ENCODE results near the gene PRM3.

Gene PRM3

DNA sequence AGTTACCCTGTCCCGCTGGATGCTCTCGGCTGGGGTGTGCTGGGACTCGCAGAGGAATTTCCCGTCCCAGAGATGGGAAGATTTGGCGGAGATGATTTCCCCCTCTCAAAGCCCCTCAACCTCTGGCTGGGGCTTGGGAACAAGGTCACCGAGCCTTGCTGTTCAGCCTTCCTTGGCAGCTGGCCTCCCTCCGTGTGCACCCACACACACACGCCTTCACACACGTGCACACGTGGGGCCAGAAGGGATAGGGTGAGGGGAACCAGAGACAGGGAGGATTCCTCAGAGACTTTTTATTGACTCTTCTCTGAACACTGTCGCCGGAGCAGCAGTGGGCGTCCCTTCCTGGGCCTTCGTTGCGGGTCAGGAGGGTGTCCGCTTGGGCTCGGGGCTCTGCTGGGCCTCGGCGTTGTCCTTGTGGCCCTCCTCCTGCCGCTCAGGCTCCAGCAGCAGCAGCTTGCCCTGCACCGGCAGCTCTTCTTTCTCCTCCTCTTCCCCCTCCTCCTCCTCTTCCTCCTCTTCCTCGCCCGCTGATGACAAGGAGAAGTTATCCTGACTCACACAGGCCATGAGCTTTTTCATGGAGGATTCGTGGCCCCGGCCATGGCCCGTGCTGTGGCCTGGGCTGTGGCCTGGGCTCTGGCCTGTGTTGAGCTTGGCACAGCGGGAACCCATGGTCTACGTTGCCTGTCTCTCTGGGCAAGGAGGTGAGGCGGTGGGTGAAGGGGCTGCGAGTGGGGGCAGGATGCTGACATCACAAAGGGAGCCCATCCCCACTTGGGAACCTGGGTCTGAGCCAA lies at the start of gene PRM3:
TSS of gene PRM3 (minus strand) at position 709 of the 800 bp plus-strand sequence. CDS start at position 675, 34 bp downstream.
- no peak for DNase-seq (ENCODE audit: low read depth)

DNA sequence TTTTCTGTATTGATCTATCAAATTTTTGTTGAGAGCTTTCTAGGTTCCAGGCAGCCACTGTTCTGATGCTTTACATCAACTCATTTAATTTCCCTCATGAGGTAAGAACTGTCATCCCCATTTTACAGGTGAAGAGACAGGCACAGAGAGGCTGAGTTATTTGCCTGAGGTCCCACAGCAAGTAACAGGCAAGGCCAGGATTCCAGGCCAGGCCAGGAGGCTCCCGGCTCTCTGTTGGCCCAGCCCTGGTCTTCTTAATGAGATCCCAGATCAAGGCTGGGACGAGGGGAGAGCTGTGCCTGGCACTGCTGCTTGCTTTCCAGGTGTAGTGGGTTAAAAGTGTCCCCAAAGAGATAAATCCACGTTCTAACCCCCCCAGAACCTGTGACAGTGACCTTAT lies 49.4 kb upstream of the PRM3 start:
- DNase-seq (ENCODE audit: low read depth): no peak

- DNase-seq (ENCODE audit: low read depth): no peak
Measured at GRCh38 chr16:11321662-11322061, 48.2 kb upstream of the PRM3 start.

DNA sequence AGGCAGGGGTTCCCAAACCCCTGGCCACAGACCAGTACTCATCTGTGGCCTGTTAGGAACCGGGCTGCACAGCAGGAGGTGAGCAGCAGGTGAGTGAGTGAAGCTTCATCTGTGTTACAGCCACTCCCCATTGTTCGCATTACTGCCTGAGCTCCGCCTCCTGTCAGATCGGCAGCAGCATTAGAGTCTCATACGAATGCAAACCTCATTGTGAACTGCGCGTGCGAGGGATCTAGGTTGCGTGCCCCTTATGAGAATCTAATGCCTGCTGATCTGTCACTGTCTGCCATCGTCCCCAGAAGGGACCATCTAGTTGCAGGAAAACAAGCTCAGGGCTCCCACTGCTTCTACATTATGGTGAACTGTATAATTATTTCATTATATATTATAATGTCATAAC lies 46.7 kb upstream of the PRM3 start:
- no peak for DNase-seq (ENCODE audit: low read depth)

- no peak for DNase-seq (ENCODE audit: low read depth)
Measured at GRCh38 chr16:11319529-11320146, 46.2 kb upstream of the PRM3 start.

- DNase-seq (ENCODE audit: low read depth): no peak
Measured at GRCh38 chr16:11318817-11319216, 45.4 kb upstream of the PRM3 start.

DNA sequence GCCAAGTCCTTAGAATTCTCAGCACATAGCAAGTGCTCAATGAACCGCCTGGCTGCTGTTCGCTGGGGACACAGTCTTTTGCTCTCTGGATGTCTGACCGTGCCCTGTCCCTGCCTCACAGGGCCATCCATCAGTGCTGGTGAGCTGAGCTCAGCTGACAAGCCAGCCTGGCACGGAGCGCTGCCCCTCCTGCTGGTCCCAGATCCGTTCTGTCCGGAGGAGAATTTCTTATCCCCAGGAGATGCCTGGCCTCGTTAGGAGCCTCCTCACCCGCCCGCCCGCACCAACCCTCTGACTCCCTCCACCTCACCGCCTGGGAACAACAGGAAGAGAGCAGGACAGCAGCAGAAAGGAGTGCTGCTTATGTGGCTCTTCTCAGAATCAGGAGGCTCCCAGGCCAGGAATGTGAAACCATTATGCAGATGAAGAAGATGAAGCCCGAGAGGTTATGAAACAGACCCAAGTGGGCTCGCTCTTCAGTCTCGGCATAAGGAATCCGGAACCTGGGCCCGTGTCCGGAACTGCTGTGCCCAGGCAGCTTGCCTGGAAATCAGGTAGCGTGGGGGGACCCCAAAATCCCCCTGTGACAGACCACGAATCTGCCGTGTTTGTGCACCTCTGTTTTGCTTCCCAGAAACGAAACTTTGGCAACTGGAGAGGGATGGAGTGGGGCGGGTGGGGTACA lies 43.0 kb upstream of the PRM3 start:
- DNase-seq (ENCODE audit: low read depth): no peak

GRCh38 chr16:11315510-11315909 lies 42.1 kb upstream of the PRM3 start:
- no peak for DNase-seq (ENCODE audit: low read depth)

DNA sequence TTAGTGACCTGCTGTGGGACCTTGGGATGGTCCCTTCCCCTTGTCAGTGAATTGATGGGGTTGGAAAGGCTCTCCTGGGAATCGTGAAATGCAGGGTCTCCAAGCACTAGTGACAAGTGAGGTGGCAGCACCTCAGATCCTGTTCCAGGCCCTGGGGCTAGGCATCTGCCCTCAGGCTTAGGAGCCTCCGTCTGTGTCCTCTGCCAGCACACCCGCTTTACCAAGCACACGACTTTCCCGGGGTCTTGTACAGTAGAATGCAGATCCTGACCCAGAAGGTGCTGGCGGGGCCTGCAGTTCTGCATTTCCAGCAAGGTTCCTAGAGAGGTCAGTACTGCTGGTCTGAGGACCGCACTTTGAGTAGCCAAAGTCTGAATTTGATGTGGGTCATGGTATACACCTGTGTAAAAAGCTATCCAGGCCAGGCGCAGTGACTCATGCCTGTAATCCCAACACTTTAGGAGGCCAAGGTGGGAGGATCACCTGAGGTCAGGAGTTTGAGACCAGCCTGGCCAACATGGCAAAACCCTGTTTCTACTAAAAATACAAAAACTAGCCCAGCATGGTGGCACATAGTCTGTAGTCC lies 41.0 kb upstream of the PRM3 start:
- no peak for DNase-seq (ENCODE audit: low read depth)

DNA sequence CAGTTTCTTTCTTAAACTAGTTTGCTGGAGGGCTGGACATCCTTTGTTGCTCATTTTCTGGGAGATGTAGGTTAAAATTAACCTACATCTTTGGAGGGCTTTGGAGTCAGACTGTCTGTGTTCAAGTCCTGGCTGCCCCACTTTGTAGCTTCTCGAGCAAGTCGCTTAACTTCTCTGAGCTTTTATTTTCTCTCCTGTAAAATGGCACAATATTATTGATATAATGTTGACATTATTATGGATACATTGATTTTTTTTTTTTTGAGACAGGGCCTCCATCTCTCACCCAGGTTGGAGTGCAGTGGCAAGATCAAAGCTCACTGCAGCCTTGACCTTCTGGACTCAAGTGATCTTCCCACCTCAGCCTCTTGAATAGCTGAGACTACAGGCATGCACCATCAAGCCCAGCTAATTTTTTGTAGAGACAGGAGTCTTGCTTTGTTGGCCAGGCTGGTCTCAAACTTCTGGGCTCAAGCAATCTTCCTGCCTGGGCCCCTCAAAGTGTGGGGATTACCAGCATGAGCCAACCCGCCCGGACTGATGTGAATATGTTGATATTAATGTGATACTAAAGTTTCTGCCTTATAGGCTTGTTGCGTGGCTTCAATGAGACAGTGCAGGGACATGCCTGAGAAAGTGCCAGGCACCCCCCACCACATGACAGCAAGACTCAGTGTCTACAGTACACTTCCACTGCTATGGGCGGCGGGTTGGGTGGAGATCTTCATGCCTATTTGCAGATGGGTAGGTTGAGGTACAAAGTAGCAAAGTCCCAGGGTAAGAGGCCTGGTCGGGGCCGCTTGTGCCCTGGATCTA lies 40.3 kb upstream of the PRM3 start:
- no peak for DNase-seq (ENCODE audit: low read depth)

DNA sequence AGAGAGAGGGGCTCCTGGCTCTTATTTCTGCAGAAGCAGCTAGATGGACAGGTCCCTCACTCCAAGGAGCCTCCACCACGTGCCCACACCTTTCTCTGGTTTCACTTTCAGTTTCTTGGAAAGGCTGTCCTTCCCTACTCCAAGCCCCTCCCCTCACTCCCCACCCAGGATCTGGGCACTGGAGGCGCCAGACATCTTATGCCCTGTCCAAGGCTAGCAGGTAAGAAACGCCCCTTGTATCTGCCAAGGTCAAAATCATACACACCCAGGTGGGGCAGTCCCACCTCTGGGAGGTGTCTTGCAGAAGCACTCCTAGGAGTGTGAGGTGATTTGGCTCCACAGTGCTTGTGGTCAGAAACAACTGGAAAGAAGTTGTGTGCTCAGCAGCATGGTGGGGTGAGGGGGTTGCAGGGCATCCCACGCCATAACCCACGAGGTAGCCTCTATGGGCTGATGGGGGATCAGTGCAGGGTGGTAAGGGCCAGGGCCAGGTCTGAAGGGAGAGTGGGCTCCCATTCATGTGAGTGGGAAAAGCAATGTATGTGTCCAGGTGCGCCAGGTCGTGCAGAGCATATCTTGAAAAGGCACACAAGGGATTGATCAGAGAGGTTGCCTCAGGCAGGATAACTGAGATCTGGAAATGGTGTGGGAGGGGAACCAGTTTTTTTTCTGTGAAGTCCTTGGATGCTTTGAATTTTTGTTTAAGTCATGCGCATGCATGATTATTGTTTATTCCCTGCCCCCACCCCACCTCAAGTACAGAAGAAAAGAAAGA lies 39.5 kb upstream of the PRM3 start:
- no peak for DNase-seq (ENCODE audit: low read depth)

GRCh38 chr16:11310997-11311561 lies 37.6 kb upstream of the PRM3 start:
- no peak for DNase-seq (ENCODE audit: low read depth)

- DNase-seq (ENCODE audit: low read depth): no peak
Measured at GRCh38 chr16:11310634-11310977, 37.2 kb upstream of the PRM3 start.

GRCh38 chr16:11309895-11310633 lies 36.6 kb upstream of the PRM3 start:
- DNase-seq (ENCODE audit: low read depth): no peak

DNA sequence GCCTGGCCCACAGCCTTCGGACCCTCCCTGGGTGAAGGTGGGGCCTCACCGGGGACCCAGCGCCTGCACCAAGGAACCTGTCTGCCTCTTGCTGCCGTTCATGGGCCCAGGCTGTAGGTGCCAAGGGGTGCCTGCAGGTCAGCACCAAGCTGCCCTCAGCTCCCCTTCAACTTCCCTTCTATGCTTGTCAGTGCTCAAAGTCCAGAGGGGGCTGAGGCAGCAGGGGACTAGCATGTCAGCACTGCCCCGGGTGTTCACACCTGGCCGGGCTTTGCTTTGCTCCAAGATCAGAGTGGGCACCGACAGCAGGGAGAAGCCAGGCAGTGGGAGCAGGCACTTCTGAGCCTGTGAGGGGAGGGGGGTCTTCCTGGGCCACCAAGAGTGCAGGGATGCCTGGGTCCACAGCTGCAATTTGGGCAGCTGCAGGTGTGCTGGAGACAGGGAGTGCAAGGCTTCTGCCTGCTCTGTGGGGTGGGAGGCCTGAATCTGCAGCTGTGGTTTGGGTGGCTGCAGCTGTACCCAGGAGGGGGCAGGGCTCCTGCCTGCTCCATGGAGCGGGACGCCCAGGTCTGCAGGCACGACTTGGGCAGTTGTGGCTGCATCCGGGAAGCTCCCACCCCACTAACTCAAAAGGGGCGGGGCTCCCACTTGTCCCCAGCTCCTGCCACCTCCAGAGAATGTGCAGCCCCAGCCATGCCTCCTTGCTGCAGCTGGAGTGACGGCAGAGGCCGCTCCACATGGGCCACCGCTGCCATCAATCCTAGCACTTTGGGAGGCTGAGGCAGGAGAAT lies 35.3 kb upstream of the PRM3 start:
- no peak for DNase-seq (ENCODE audit: low read depth)

- DNase-seq (ENCODE audit: low read depth): no peak
Measured at GRCh38 chr16:11307639-11308492, 34.4 kb upstream of the PRM3 start.

DNA sequence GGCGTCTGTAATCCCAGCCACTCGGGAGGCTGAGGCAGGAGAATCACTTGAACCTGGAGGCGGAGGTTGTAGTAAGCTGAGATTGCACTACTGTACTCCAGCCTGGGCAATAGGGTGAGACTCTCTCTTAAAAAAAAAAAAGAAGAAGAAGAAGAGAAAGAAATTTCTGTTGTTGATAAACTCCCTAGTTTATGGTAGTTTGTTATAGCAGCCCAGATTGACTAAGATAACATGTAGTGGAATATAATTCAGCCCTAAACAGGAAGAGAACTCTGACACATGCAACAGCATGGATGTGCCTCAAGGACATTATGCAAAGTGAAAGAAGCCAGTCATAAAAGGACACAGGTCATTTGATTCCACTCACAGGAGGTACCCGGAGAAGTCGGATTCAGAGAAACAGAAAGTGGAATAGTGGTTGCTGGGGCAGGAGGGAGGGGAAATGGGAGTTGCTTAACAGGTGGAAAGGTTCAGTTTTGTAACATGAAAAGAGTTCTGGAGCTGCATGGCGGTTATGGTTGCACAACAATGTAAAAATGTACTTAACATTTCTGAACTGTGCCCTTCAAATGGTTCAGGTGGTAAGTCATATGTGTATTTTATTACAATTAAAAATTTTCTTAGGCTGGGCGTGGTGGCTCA lies 33.7 kb upstream of the PRM3 start:
- DNase-seq (ENCODE audit: low read depth): no peak

- no peak for DNase-seq (ENCODE audit: low read depth)
Measured at GRCh38 chr16:11306381-11306780, 33.0 kb upstream of the PRM3 start.
